Gastroesophageal sphincter (tissue), 4 donors: ENCODE measurements around the gene TK1. TPM values are rescaled to one million over a fixed set of nuclear protein-coding genes. Genes with fewer than 3 reads are reported as not detected.

ENCODE experiments used
- ATAC-seq: fragments of 150-250 bp; one replicate; pipeline ENCODE4 v1.9.1; 2016; ENCODE audit warnings: mild to moderate bottlenecking, moderate library complexity
- H3K27ac ChIP-seq, 4 donors: fragments of 200-600 bp; sonication (generic) in 3 of 4; 1 replicate in 3 of 4; 2 replicates in 1 of 4; pipeline ENCODE4 v1.5.1; 2016 to 2019
- H3K27me3 ChIP-seq: fragments of 200-600 bp; sonication (generic); one replicate; pipeline ENCODE4 v1.5.1; 2019
- H3K36me3 ChIP-seq, 2 donors: fragments of 200-600 bp; sonication (generic); one replicate each; pipeline ENCODE4 v1.5.1; 2019; ENCODE audit warnings: control low read depth in 1 of 2
- H3K4me1 ChIP-seq, 3 donors: fragments of 200-600 bp; sonication (generic); 1 replicate in 2 of 3; 2 replicates in 1 of 3; pipeline ENCODE4 v1.5.1; 2016 to 2019; ENCODE audit warnings: control low read depth in 2 of 3
- H3K4me3 ChIP-seq, 2 donors: fragments of 200-600 bp; sonication (generic); one replicate each; pipeline ENCODE4 v1.5.1; 2019; ENCODE audit warnings: mild to moderate bottlenecking in 1 of 2, moderate library complexity in 1 of 2
- H3K9me3 ChIP-seq, 3 donors: fragments of 200-600 bp; sonication (generic); one replicate each; pipeline ENCODE4 v1.5.1; 2017 to 2019; ENCODE audit warnings: control low read depth in 2 of 3
- EP300 ChIP-seq: sonication (generic); formaldehyde crosslinking; IDR thresholded peaks from one replicate; pipeline ENCODE4 v1.6.1; 2017; ENCODE audit warnings: antibody characterized with exemption, mild to moderate bottlenecking
- POLR2A ChIP-seq, 2 donors: fragments of 450-650 bp; IDR thresholded peaks; one replicate each; pipeline ENCODE4 v1.6.1; 2017; ENCODE audit warnings: antibody characterized with exemption in 2 of 2, mild to moderate bottlenecking in 2 of 2, moderate library complexity in 1 of 2
- POLR2AphosphoS5 ChIP-seq: sonication (generic); formaldehyde crosslinking; IDR thresholded peaks from one replicate; pipeline ENCODE4 v1.6.1; 2017; ENCODE audit warnings: antibody characterized with exemption
- WGBS, 2 donors: methylation state at CpG; one replicate each; pipeline ENCODE4 v1.1.5; 2018; ENCODE audit warnings: low coverage in 1 of 2; 5-methylcytosine and 5-hydroxymethylcytosine counted together
- total RNA-seq, 4 donors: library from RNA; depleted of rRNA; stranded (reverse); fragments of >200 nt; gene quantifications; one replicate each; pipeline ENCODE4 v1.1.0, GENCODE V29; 2016
- TF ChIP-seq, protein P1 (sequence below), 4 experiments: fragments of 200-600 bp in 2 of 4; fragments of 450-650 bp in 2 of 4; sonication (generic) in 1 of 4; IDR thresholded peaks; one replicate each; pipeline ENCODE4 v1.5.1; 2017 to 2019; ENCODE audit warnings: antibody characterized with exemption in 4 of 4, mild to moderate bottlenecking in 2 of 4, moderate library complexity in 2 of 4

Gene TK1
- total RNA-seq, 4 donors from 2014 or later = 3.4 to 24.8 (median 12.1) TPM

DNA sequence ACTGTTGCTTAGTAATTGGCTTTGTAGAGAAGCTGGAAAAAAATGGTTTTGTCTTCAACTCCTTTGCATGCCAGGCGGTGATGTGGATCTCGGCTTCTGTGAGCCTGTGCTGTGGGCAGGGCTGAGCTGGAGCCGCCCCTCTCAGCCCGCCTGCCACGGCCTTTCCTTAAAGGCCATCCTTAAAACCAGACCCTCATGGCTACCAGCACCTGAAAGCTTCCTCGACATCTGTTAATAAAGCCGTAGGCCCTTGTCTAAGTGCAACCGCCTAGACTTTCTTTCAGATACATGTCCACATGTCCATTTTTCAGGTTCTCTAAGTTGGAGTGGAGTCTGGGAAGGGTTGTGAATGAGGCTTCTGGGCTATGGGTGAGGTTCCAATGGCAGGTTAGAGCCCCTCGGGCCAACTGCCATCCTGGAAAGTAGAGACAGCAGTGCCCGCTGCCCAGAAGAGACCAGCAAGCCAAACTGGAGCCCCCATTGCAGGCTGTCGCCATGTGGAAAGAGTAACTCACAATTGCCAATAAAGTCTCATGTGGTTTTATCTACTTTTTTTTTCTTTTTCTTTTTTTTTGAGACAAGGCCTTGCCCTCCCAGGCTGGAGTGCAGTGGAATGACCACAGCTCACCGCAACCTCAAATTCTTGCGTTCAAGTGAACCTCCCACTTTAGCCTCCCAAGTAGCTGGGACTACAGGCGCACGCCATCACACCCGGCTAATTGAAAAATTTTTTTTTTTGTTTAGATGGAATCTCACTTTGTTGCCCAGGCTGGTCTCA, 38.4 kb upstream of the TK1 start:
- Histone ChIP-seq H3K36me3 (no peaks in the 10 kb centered on the region), H3K27ac (no peak overlapping the region), H3K4me1 (no peaks in the 10 kb centered on the region), H3K9me3 (no peaks in the 10 kb centered on the region), H3K27me3 (peaks cover 8% of the 10 kb centered on the region), H3K4me3 (no peak overlapping the region)
- 89 to 100% methylated on average over 5 to 11 of the region's 16 CpGs for WGBS, 2 donors
- TF ChIP-seq POLR2AphosphoS5 (no peak), EP300 (no peak), POLR2A (IDR thresholded peaks at IDR 0.05) (no peak)
- TF ChIP-seq, protein P1, sequence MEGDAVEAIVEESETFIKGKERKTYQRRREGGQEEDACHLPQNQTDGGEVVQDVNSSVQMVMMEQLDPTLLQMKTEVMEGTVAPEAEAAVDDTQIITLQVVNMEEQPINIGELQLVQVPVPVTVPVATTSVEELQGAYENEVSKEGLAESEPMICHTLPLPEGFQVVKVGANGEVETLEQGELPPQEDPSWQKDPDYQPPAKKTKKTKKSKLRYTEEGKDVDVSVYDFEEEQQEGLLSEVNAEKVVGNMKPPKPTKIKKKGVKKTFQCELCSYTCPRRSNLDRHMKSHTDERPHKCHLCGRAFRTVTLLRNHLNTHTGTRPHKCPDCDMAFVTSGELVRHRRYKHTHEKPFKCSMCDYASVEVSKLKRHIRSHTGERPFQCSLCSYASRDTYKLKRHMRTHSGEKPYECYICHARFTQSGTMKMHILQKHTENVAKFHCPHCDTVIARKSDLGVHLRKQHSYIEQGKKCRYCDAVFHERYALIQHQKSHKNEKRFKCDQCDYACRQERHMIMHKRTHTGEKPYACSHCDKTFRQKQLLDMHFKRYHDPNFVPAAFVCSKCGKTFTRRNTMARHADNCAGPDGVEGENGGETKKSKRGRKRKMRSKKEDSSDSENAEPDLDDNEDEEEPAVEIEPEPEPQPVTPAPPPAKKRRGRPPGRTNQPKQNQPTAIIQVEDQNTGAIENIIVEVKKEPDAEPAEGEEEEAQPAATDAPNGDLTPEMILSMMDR (IDR thresholded peaks at IDR 0.05) = no peak
- no peak for ATAC-seq

DNA sequence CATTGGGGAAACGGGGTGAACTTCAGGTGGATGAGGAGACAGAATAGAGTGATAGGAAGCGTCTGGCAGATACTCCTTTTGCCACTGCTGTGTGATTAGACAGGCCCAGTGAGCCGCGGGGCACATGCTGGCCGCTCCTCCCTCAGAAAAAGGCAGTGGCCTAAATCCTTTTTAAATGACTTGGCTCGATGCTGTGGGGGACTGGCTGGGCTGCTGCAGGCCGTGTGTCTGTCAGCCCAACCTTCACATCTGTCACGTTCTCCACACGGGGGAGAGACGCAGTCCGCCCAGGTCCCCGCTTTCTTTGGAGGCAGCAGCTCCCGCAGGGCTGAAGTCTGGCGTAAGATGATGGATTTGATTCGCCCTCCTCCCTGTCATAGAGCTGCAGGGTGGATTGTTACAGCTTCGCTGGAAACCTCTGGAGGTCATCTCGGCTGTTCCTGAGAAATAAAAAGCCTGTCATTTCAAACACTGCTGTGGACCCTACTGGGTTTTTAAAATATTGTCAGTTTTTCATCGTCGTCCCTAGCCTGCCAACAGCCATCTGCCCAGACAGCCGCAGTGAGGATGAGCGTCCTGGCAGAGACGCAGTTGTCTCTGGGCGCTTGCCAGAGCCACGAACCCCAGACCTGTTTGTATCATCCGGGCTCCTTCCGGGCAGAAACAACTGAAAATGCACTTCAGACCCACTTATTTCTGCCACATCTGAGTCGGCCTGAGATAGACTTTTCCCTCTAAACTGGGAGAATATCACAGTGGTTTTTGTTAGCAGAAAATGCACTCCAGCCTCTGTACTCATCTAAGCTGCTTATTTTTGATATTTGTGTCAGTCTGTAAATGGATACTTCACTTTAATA, 37.6 kb upstream of the TK1 start:
- ATAC-seq = no peak
- TF ChIP-seq, protein P1 (IDR thresholded peaks at IDR 0.05) = no peak
- TF ChIP-seq POLR2A (IDR thresholded peaks at IDR 0.05) = no peak
- TF ChIP-seq EP300 = no peak
- TF ChIP-seq POLR2AphosphoS5 = no peak
- Histone ChIP-seq H3K4me1 (no peaks in the 10 kb centered on the region), H3K27me3 (peaks cover under 1% of the 10 kb centered on the region), H3K4me3 (no peak overlapping the region), H3K9me3 (no peaks in the 10 kb centered on the region), H3K27ac (no peak overlapping the region), H3K36me3 (no peaks in the 10 kb centered on the region)
- WGBS, 2 donors = 55 to 83% methylated on average over 9 to 18 of the region's 27 CpGs

DNA sequence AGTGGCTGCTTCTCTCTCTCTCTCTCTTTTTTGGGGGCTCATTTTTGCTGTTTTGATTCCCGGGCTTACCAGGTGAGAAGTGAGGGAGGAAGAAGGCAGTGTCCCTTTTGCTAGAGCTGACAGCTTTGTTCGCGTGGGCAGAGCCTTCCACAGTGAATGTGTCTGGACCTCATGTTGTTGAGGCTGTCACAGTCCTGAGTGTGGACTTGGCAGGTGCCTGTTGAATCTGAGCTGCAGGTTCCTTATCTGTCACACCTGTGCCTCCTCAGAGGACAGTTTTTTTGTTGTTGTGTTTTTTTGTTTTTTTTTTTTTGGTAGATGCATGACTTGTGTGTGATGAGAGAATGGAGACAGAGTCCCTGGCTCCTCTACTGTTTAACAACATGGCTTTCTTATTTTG, 36.9 kb upstream of the TK1 start:
- ATAC-seq = no peak
- no peaks in the 10 kb centered on the region for H3K27me3 ChIP-seq
- no peaks in the 10 kb centered on the region for H3K36me3 ChIP-seq
- 68 to 91% methylated on average over 3 of the region's 3 CpGs for WGBS, 2 donors
- H3K4me1 ChIP-seq = no peaks in the 10 kb centered on the region
- TF ChIP-seq, protein P1 (IDR thresholded peaks at IDR 0.05) = no peak
- no peak for TF ChIP-seq POLR2A (IDR thresholded peaks at IDR 0.05)
- no peak for TF ChIP-seq EP300
- TF ChIP-seq POLR2AphosphoS5 = no peak
- no peaks in the 10 kb centered on the region for H3K9me3 ChIP-seq
- H3K4me3 ChIP-seq = no peak overlapping the region
- H3K27ac ChIP-seq = peak overlapping the region in 1 of 4 donors; percentile 20

DNA sequence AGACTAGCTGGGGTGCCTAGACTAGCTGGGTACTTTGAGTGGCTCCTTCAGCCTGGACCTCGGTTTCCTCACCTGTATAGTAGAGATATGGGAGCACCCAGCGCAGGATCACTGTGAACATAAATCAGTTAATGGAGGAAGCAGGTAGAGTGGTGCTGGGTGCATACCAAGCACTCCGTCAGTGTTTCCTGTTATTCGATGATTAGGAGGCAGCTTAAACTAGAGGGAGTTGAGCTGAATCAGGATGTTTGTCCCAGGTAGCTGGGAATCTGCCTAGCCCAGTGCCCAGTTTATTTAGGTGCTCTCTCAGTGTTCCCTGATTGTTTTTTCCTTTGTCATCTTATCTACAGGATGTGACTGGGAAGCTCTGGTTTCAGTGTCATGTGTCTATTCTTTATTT, 36.2 kb upstream of the TK1 start:
- no peaks in the 10 kb centered on the region for H3K9me3 ChIP-seq
- WGBS, 2 donors = 88 to 93% methylated on average over 2 to 4 of the region's 4 CpGs
- no peaks in the 10 kb centered on the region for H3K27me3 ChIP-seq
- H3K4me1 ChIP-seq = no peaks in the 10 kb centered on the region
- no peak overlapping the region for H3K27ac ChIP-seq
- no peak overlapping the region for H3K4me3 ChIP-seq
- TF ChIP-seq, protein P1 (IDR thresholded peaks at IDR 0.05) = no peak
- TF ChIP-seq EP300 (no peak), POLR2A (IDR thresholded peaks at IDR 0.05) (no peak), POLR2AphosphoS5 (no peak)
- ATAC-seq = no peak
- H3K36me3 ChIP-seq = no peaks in the 10 kb centered on the region
